C4-2B (cell line): ENCODE results near the gene SLC22A4.

Source experiments
- CTCF ChIP-seq: fragments of 450-650 bp; conservative IDR thresholded peaks from 2 replicates; pipeline ENCODE4 v1.5.1; 2017; ENCODE audit warnings: mild to moderate bottlenecking
- ZFX ChIP-seq: fragments of 450-650 bp; IDR thresholded peaks from 2 replicates; pipeline ENCODE4 v1.6.1; 2017

DNA sequence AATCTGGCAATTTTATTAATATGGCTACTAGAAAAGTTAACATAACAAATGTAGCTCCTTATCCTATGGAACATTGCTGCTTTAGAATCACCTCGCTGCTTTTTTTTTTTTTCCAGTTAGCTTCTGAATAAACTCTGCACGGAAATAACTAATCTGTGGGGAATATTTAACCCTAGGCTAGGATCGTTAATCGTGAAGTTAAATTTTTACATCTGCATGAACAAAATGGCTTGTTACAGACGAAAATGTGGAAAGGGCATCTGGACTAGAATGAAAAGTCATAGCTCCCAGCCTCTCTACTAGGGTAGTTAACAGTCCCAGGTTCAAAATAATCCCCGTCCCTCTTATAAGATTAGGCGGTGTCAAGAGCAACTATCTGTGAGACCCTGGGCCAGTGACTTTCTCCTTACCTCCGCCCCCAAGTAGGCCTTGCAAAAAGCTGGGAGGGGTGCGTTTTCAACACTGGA, 74.8 kb downstream of the SLC22A4 start:
- TF ChIP-seq CTCF (no peak), ZFX (no peak)
